IMR-90 (cell line): ENCODE results near the gene TMEM158. TPM values are rescaled to one million over a fixed set of nuclear protein-coding genes. Genes with fewer than 3 reads are reported as not detected.

ENCODE experiments used
- ATAC-seq: fragments of 200-7000 bp; cut with Tn5 transposase; 2 replicates; pipeline ENCODE4 v1.9.1; 2020; ENCODE audit warnings: low read depth, mild to moderate bottlenecking, moderate library complexity
- BruUV-seq: library from RNA; stranded (reverse); fragments of 400-500 nt; replicated peaks from 2 replicates; lab custom pipeline; 2021; lab: Mats Ljungman, UMichigan
- CTCF ChIA-PET: fragments of 300-600 bp; formaldehyde crosslinking; extraction: SDS; loops from one replicate; lab custom pipeline; 2021; ENCODE audit warnings: antibody characterized with exemption; lab: Yijun Ruan, JAX
- POLR2A ChIA-PET: fragments of 300-600 bp; sonication (Branson Sonifier 250); formaldehyde crosslinking; loops from one replicate; lab custom pipeline; 2022; ENCODE audit warnings: antibody characterized with exemption; ENCODE audit not compliant: unreplicated experiment; lab: Charles Lee
- DNase-seq: peaks from one replicate; pipeline ENCODE4 v3.0.0; 2013
- H2AFZ ChIP-seq: replicated peaks from 2 replicates; pipeline ENCODE3; 2013; ENCODE audit warnings: low read length, mild to moderate bottlenecking; ENCODE audit not compliant: poor library complexity
- H2AK5ac ChIP-seq: 2 replicates; pipeline ENCODE4 v1.6.1; 2013; ENCODE audit warnings: low read depth, low read length, inconsistent platforms
- H2AK9ac ChIP-seq: replicated peaks from 2 replicates; pipeline ENCODE3; 2013; ENCODE audit warnings: mild to moderate bottlenecking, low read depth, low read length, moderate library complexity; ENCODE audit not compliant: poor library complexity
- H2BK120ac ChIP-seq: 2 replicates; pipeline ENCODE4 v1.6.1; 2013; ENCODE audit warnings: low read depth, low read length, inconsistent platforms
- H2BK15ac ChIP-seq: 3 replicates; pipeline ENCODE4 v1.6.1; 2013; ENCODE audit warnings: low read depth, low read length, inconsistent platforms
- H2BK20ac ChIP-seq: 2 replicates; pipeline ENCODE4 v1.6.1; 2013; ENCODE audit warnings: low read depth, mild to moderate bottlenecking, inconsistent platforms, low read length, moderate library complexity
- H2BK5ac ChIP-seq: 2 replicates; pipeline ENCODE4 v1.6.1; 2013; ENCODE audit warnings: mild to moderate bottlenecking, low read depth, low read length, inconsistent platforms; ENCODE audit not compliant: poor library complexity, severe bottlenecking
- H3K14ac ChIP-seq: replicated peaks from 2 replicates; pipeline ENCODE4 v1.6.1; 2013; ENCODE audit warnings: low read depth, low read length, inconsistent platforms
- H3K18ac ChIP-seq: 2 replicates; pipeline ENCODE4 v1.6.1; 2013; ENCODE audit warnings: low read depth, low read length, control low read depth
- H3K23ac ChIP-seq: 2 replicates; pipeline ENCODE4 v1.6.1; 2013; ENCODE audit warnings: low read depth, low read length, inconsistent platforms
- H3K27ac ChIP-seq: 2 replicates; pipeline ENCODE4 v1.5.1; 2013; ENCODE audit warnings: mild to moderate bottlenecking, control low read depth, low read length; ENCODE audit not compliant: insufficient read depth
- H3K27me3 ChIP-seq: 2 replicates; pipeline ENCODE4 v1.6.1; 2013; ENCODE audit warnings: low read length; ENCODE audit not compliant: control insufficient read depth, insufficient read depth
- H3K36me3 ChIP-seq: 2 replicates; pipeline ENCODE4 v1.6.1; 2013; ENCODE audit warnings: low read length, mixed read lengths; ENCODE audit not compliant: control insufficient read depth, insufficient read depth
- H3K4ac ChIP-seq: 2 replicates; pipeline ENCODE4 v1.6.1; 2013; ENCODE audit warnings: low read depth, low read length, inconsistent platforms
- H3K4me1 ChIP-seq: 2 replicates; pipeline ENCODE4 v1.6.1; 2013; ENCODE audit warnings: low read length, mixed read lengths; ENCODE audit not compliant: control insufficient read depth, insufficient read depth
- H3K4me2 ChIP-seq: 2 replicates; pipeline ENCODE4 v1.6.1; 2013; ENCODE audit warnings: low read depth, mild to moderate bottlenecking, control low read depth, low read length, moderate library complexity
- H3K4me3 ChIP-seq: 2 replicates; pipeline ENCODE4 v1.5.1; 2013; ENCODE audit warnings: low read depth, mild to moderate bottlenecking, control low read depth, low read length, moderate library complexity; ENCODE audit not compliant: insufficient read depth
- H3K56ac ChIP-seq: 2 replicates; pipeline ENCODE4 v1.6.1; 2013; ENCODE audit warnings: low read length, inconsistent platforms; ENCODE audit not compliant: insufficient read depth; ENCODE audit errors: extremely low read depth
- H3K79me1 ChIP-seq, 2 experiments: 2 replicates each; pipeline ENCODE4 v1.6.1; 2013; ENCODE audit warnings: low read length in 2 of 2, inconsistent platforms in 1 of 2, low read depth in 1 of 2
- H3K9ac ChIP-seq: 2 replicates; pipeline ENCODE4 v1.6.1; 2013; ENCODE audit warnings: low read depth, low read length, control low read depth
- H3K9me1 ChIP-seq: 2 replicates; pipeline ENCODE4 v1.6.1; 2013; ENCODE audit warnings: low read length, inconsistent platforms; ENCODE audit not compliant: insufficient read depth
- H3K9me3 ChIP-seq: 2 replicates; pipeline ENCODE4 v1.6.1; 2013; ENCODE audit warnings: low read length; ENCODE audit not compliant: control insufficient read depth, insufficient read depth
- H4K20me1 ChIP-seq: 2 replicates; pipeline ENCODE4 v1.6.1; 2013; ENCODE audit warnings: low read length, inconsistent platforms; ENCODE audit not compliant: insufficient read depth
- H4K5ac ChIP-seq: 2 replicates; pipeline ENCODE4 v1.6.1; 2013; ENCODE audit warnings: mild to moderate bottlenecking, low read depth, low read length, control low read depth
- H4K8ac ChIP-seq, 2 experiments: 2 replicates each; pipeline ENCODE4 v1.6.1; 2013; ENCODE audit warnings: low read depth in 2 of 2, low read length in 2 of 2, control low read depth in 1 of 2, inconsistent platforms in 1 of 2
- H4K91ac ChIP-seq: 2 replicates; pipeline ENCODE4 v1.6.1; 2013; ENCODE audit warnings: low read depth, low read length, inconsistent platforms; ENCODE audit not compliant: insufficient read depth
- CEBPB ChIP-seq: IDR thresholded peaks from 2 replicates; pipeline ENCODE4 v1.6.1; 2012; ENCODE audit warnings: low read depth, low read length, improper control_type of control experiment
- CHD1 ChIP-seq: IDR thresholded peaks from 2 replicates; pipeline ENCODE4 v1.6.1; 2012; ENCODE audit warnings: low read depth, low read length, improper control_type of control experiment
- MAFK ChIP-seq: IDR thresholded peaks from 2 replicates; pipeline ENCODE4 v1.6.1; 2012; ENCODE audit warnings: low read depth, low read length, improper control_type of control experiment
- MXI1 ChIP-seq: IDR thresholded peaks from 2 replicates; pipeline ENCODE4 v1.6.1; 2012; ENCODE audit warnings: low read depth, mild to moderate bottlenecking, low read length, moderate library complexity, borderline replicate concordance
- NFE2L2 ChIP-seq: fragments of 150-350 bp; IDR thresholded peaks from 2 replicates; pipeline ENCODE4 v1.6.1; 2016; ENCODE audit warnings: low read depth, mild to moderate bottlenecking, low read length
- POLR2A ChIP-seq: IDR thresholded peaks from 2 replicates; pipeline ENCODE4 v1.6.1; 2012; ENCODE audit warnings: mild to moderate bottlenecking, low read depth, low read length
- RAD21 ChIP-seq: IDR thresholded peaks from 2 replicates; pipeline ENCODE4 v1.6.1; 2012; ENCODE audit warnings: low read length, improper control_type of control experiment
- RCOR1 ChIP-seq: IDR thresholded peaks from 2 replicates; pipeline ENCODE4 v1.6.1; 2012; ENCODE audit warnings: mild to moderate bottlenecking, low read length, improper control_type of control experiment; ENCODE audit not compliant: insufficient replicate concordance
- RFX5 ChIP-seq: IDR thresholded peaks from 2 replicates; pipeline ENCODE4 v1.8.0; 2012; ENCODE audit warnings: low read depth, mild to moderate bottlenecking, low read length, moderate library complexity
- SMC3 ChIP-seq: fragments of 150-350 bp; IDR thresholded peaks from 2 replicates; pipeline ENCODE4 v1.6.1; 2016; ENCODE audit warnings: low read depth, mild to moderate bottlenecking, antibody characterized with exemption, low read length, moderate library complexity
- WGBS, 2 experiments: methylation state at CpG; one replicate each; pipeline versions ENCODE4 v1.1.5 to v1.1.7; 2013; ENCODE audit warnings: missing lambda C conversion rate in 2 of 2; ENCODE audit not compliant: insufficient read length in 1 of 2; ENCODE audit errors: extremely low coverage in 2 of 2; 5-methylcytosine and 5-hydroxymethylcytosine counted together
- dilution Hi-C: fragments of 300-500 bp; cut with HindIII; formaldehyde crosslinking; loops from one replicate; pipeline ENCODE4 v1.14.3; 2018; ENCODE audit warnings: low sequenced_read_pairs; ENCODE audit not compliant: unreplicated experiment
- in situ Hi-C: fragments of 300-500 bp; cut with MboI; formaldehyde crosslinking; loops from 3 replicates; pipeline ENCODE4 v1.14.3; 2019; ENCODE audit warnings: low sequenced_read_pairs, inconsistent platforms, mixed read lengths
- intact Hi-C: fragments of 100-400 bp; cut with micrococcal nuclease; formaldehyde crosslinking; loops from 2 replicates; pipeline ENCODE4 v1.10.0; 2022
- polyA plus RNA-seq, 3 experiments: library from polyadenylated mRNA; depleted of rRNA; stranded (reverse); fragments of >200 nt; gene quantifications; 2 replicates each; pipeline ENCODE4 v1.2.3, GENCODE V29; 2012; ENCODE audit warnings: low replicate concordance in 1 of 3
- total RNA-seq: library from RNA; depleted of rRNA; stranded (reverse); fragments of >200 nt; gene quantifications from 2 replicates; pipeline ENCODE4 v1.2.3, GENCODE V29; 2012
- TF ChIP-seq, protein P1 (sequence below): fragments of 150-350 bp; IDR thresholded peaks from 2 replicates; pipeline ENCODE4 v1.6.1; 2016; ENCODE audit warnings: low read depth, mild to moderate bottlenecking, low read length, moderate library complexity, borderline replicate concordance
- TF ChIP-seq, protein P2 (sequence below): fragments of 150-350 bp; IDR thresholded peaks from 2 replicates; pipeline ENCODE4 v1.6.1; 2017; ENCODE audit warnings: mild to moderate bottlenecking, antibody characterized with exemption, low read length, low read depth
- TF ChIP-seq, protein P3 (sequence below): conservative IDR thresholded peaks from 2 replicates; pipeline ENCODE4 v1.5.1; 2012; ENCODE audit warnings: mild to moderate bottlenecking, low read depth, low read length, improper control_type of control experiment

Gene TMEM158
- total and polyA plus RNA-seq, 2 of the 4 experiments (the other 2 are of a cell fraction) = 1.6 to 16.4 TPM

DNA sequence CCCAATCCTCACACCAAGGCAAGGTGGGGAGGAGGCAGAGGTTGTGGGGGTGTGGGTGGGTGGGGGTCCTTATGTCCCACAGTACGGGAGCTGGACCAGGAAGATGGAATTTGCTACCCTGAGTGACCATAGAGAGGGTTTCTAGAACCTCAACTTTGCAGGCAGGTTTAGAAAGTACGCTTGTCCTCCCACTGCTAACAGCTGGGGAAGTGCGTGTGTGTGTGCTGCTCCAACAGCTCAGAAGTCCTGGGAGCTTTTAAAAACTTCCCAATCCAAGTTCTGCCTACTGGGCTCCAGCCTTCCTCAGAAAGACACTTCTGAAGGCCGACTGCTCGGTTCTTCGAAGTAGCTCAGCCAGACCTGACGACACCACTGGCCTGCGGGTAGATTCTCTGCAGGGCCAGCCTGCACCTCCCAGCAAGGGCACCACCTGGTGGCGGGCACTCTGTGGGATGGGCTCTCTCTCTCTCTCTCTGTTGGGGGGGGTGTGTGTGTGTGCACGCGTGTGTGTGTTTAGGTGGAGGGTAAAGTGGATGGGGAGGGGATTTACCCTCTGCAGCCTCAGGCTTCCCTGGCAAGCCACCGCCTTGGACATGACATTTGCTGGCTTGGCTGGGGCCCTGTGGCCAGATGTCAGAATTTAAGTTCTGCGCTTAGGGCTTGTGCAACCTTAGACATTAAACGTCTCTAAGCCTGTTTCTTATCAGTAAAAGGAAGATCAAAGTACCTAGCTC is 15.6 kb downstream of the TMEM158 start:
- dilution Hi-C loops = no loop called here
- ChIA-PET CTCF (interaction anchor here (0.6 to 3.6 kb wide), 11 partner anchors 87 to 296 kb away, joined by 3 to 23 read pairs (median 4); no protein-coding TSS in a partner anchor), POLR2A (interaction anchor here (0.8 to 1.2 kb wide), 3 partner anchors 8 to 87 kb away, joined by 3 read pairs; no protein-coding TSS in a partner anchor)
- 90% methylated on average over 3 of the region's 14 CpGs; no CpG with 5 or more reads in 1 of the 2 experiments for WGBS, 2 experiments
- Histone ChIP-seq H4K91ac (peak overlapping the region; percentile 83), H3K4me3 (no peak overlapping the region), H3K56ac (peak overlapping the region; percentile 5; the same call in 1 of the 2 replicates), H3K79me1 (no peaks in the 10 kb centered on the region), H3K9me1 (peaks cover 8% of the 10 kb centered on the region; the same call in 1 of the 2 replicates), H4K8ac (peak overlapping the region; percentile 65 to 83), H2BK5ac (peak overlapping the region; percentile 38), H2AK5ac (peak overlapping the region; percentile 94), H3K27me3 (no peaks in the 10 kb centered on the region), H4K20me1 (no peaks in the 10 kb centered on the region), H3K36me3 (no peaks in the 10 kb centered on the region), H3K23ac (peak overlapping the region; percentile 41; the same call in 1 of the 2 replicates), H4K5ac (peak overlapping the region; percentile 91), H3K27ac (peak overlapping the region; percentile 53), H3K4me1 (peaks cover 16% of the 10 kb centered on the region), H2AK9ac (peak overlapping the region; percentile 77), H3K9ac (peak overlapping the region; percentile 13; the same call in 1 of the 2 replicates), H2BK120ac (peak overlapping the region; percentile 94), H2AFZ (peak overlapping the region; percentile 38), H2BK20ac (peak overlapping the region; percentile 90), H3K4me2 (no peak overlapping the region), H2BK15ac (peak overlapping the region; percentile 41; the same call in 2 of the 3 replicates), H3K4ac (peak overlapping the region; percentile 90), H3K14ac (peak overlapping the region; percentile 72), H3K18ac (peak overlapping the region; percentile 75), H3K9me3 (no peaks in the 10 kb centered on the region)
- in situ Hi-C loops = no loop called here
- DNase-seq (peak; percentile 80), ATAC-seq (peak; percentile 94)
- intact Hi-C loops = loop anchor here (1.0 to 5.0 kb wide), 2 partner anchors 78 to 170 kb away; no protein-coding TSS in a partner anchor
- no TSS peak for BruUV-seq
- TF ChIP-seq, protein P1, sequence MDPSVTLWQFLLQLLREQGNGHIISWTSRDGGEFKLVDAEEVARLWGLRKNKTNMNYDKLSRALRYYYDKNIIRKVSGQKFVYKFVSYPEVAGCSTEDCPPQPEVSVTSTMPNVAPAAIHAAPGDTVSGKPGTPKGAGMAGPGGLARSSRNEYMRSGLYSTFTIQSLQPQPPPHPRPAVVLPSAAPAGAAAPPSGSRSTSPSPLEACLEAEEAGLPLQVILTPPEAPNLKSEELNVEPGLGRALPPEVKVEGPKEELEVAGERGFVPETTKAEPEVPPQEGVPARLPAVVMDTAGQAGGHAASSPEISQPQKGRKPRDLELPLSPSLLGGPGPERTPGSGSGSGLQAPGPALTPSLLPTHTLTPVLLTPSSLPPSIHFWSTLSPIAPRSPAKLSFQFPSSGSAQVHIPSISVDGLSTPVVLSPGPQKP = no peak
- peak; percentile 98 for TF ChIP-seq SMC3
- no peak for TF ChIP-seq NFE2L2
- TF ChIP-seq RCOR1 = no peak
- TF ChIP-seq, protein P2, sequence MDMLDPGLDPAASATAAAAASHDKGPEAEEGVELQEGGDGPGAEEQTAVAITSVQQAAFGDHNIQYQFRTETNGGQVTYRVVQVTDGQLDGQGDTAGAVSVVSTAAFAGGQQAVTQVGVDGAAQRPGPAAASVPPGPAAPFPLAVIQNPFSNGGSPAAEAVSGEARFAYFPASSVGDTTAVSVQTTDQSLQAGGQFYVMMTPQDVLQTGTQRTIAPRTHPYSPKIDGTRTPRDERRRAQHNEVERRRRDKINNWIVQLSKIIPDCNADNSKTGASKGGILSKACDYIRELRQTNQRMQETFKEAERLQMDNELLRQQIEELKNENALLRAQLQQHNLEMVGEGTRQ = no peak
- TF ChIP-seq RFX5 = no peak
- TF ChIP-seq, protein P3, sequence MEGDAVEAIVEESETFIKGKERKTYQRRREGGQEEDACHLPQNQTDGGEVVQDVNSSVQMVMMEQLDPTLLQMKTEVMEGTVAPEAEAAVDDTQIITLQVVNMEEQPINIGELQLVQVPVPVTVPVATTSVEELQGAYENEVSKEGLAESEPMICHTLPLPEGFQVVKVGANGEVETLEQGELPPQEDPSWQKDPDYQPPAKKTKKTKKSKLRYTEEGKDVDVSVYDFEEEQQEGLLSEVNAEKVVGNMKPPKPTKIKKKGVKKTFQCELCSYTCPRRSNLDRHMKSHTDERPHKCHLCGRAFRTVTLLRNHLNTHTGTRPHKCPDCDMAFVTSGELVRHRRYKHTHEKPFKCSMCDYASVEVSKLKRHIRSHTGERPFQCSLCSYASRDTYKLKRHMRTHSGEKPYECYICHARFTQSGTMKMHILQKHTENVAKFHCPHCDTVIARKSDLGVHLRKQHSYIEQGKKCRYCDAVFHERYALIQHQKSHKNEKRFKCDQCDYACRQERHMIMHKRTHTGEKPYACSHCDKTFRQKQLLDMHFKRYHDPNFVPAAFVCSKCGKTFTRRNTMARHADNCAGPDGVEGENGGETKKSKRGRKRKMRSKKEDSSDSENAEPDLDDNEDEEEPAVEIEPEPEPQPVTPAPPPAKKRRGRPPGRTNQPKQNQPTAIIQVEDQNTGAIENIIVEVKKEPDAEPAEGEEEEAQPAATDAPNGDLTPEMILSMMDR = peak; percentile 87
- TF ChIP-seq MXI1 = no peak
- no peak for TF ChIP-seq MAFK
- no peak for TF ChIP-seq POLR2A
- no peak for TF ChIP-seq CEBPB
- TF ChIP-seq CHD1 = no peak
- TF ChIP-seq RAD21 = peak; percentile 92
